Suprapubic skin (tissue), 3 donors: ENCODE data around the gene PLEKHF1.

Experiments used
- CTCF ChIP-seq, 2 donors: fragments of 200-600 bp in 1 of 2; fragments of 450-650 bp in 1 of 2; sonication (generic) in 1 of 2; IDR thresholded peaks; one replicate each; pipeline ENCODE4 v1.5.1; 2016 to 2019; ENCODE audit warnings: antibody characterized with exemption in 2 of 2, mild to moderate bottlenecking in 1 of 2, moderate library complexity in 1 of 2
- EP300 ChIP-seq: sonication (generic); formaldehyde crosslinking; IDR thresholded peaks from one replicate; pipeline ENCODE4 v1.6.1; 2017; ENCODE audit warnings: antibody characterized with exemption
- POLR2A ChIP-seq, 2 donors: fragments of 450-650 bp; IDR thresholded peaks; one replicate each; pipeline ENCODE4 v1.6.1; 2017; ENCODE audit warnings: antibody characterized with exemption in 2 of 2, mild to moderate bottlenecking in 2 of 2, moderate library complexity in 2 of 2

GRCh38 chr19:29616541-29616940 lies 48.7 kb upstream of the PLEKHF1 start:
- TF ChIP-seq POLR2A (IDR thresholded peaks at IDR 0.05), result no peak
- no peak for TF ChIP-seq EP300
- TF ChIP-seq CTCF (IDR thresholded peaks at IDR 0.05), result no peak
